Measurements from ENCODE around the gene RAB11FIP4. TPM values are rescaled to one million over a fixed set of nuclear protein-coding genes. Genes with fewer than 3 reads are reported as not detected.

Gene RAB11FIP4
- total and polyA plus RNA-seq, 12 donors = 1.6 to 13.9 (median 8.4) TPM

DNA sequence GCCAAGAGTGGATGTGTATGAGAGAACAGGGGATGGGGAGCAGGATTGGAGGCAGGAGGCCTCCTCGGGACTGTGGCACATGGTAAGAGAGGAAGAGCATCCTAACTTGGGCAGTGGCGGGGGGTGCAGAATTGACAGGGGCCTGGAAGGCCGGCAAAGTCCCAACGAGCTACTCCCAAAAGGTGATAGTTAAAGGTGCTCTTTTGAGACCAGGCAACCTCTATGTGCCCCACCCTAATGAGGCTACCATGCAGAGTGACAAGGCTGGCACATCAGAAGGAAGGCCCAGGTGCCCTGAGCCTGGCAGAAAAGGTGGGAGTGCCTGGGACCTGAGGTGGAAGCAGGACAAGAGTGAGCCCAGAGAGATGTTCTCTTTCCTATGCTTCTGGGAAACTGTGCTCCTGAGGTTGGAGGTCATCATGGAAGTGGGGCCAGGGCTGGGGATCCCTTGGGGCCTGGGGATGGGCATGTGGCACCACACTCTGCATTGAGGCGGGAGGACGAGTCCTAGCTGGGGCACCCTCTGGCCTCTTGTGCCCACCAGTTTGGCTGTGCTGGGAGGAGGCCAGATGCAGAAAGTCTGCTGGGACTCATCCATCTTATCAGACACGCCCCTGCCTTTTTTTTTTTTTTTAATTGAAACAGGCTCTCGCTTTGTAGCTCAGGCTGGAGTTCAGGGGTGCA lies 5.9 kb downstream of the RAB11FIP4 start:
- H3K27me3 ChIP-seq = peaks cover 9 to 44% (median 30%) of the 10 kb centered on the region in 7 donors
- intact Hi-C loops (cut with DNase I) = no loop called here
- TF ChIP-seq, protein P1, sequence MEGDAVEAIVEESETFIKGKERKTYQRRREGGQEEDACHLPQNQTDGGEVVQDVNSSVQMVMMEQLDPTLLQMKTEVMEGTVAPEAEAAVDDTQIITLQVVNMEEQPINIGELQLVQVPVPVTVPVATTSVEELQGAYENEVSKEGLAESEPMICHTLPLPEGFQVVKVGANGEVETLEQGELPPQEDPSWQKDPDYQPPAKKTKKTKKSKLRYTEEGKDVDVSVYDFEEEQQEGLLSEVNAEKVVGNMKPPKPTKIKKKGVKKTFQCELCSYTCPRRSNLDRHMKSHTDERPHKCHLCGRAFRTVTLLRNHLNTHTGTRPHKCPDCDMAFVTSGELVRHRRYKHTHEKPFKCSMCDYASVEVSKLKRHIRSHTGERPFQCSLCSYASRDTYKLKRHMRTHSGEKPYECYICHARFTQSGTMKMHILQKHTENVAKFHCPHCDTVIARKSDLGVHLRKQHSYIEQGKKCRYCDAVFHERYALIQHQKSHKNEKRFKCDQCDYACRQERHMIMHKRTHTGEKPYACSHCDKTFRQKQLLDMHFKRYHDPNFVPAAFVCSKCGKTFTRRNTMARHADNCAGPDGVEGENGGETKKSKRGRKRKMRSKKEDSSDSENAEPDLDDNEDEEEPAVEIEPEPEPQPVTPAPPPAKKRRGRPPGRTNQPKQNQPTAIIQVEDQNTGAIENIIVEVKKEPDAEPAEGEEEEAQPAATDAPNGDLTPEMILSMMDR (IDR thresholded peaks at IDR 0.05) = no peak
- H3K9me3 ChIP-seq = no peaks in the 10 kb centered on the region
- H3K4me3 ChIP-seq = no peak overlapping the region
- ATAC-seq (no peak), DNase-seq (no peak)
- WGBS, 2 donors = 77 to 83% methylated on average over 8 of the region's 8 CpGs
- peaks cover 0 to 2% (median under 1%) of the 10 kb centered on the region in 9 donors for H3K4me1 ChIP-seq
- no peak overlapping the region for H3K27ac ChIP-seq
- H3K36me3 ChIP-seq = no peaks in the 10 kb centered on the region

DNA sequence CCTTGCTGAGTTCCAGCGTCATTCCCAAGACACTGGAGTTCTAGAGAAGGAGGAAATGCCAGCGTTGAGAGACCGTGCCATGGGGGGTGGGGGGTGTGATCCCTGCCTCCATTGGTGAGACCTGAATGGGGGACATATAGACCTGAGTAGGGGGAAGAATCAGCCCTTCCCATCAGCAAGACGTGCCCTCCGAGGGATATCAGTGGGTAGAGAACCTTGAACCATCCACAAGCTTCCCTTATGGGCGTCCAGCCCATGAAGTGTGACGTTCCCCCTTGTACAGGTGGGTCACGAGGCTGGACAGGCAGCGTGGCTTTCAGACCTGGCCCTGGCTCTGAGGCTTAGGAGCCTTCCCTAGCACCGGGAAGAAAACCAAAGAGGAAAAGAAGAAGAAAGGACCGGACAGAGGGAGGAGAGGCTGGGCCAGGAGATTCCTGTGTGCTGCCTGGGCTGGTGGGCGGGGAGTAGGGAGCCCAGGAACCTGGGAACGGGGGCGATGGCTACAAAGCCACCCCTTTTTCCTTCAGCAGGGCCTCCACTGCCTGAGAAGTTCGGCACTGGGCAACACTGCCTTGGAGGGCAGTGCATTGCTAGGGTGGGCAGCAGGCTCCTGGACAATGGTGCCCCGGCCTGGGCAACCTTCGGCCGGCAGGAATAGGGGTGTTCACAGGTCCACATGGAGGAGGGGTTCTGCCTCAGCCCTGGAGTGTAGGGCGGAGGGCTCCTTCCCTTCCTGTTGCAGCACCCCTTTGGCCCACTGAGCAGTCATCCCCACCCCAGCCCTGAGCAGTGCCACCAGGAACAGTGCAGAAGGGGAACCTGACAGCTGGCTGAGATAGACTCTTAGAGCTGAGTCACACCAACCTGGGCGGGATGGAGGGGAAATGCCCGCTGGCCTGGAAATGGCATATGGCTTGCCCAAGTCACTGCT lies 7.2 kb downstream of the RAB11FIP4 start:
- TF ChIP-seq, protein P1 (IDR thresholded peaks at IDR 0.05) = no peak
- WGBS, 2 donors = 78 to 82% methylated on average over 21 of the region's 21 CpGs
- ATAC-seq (no peak), DNase-seq (no peak)
- Histone ChIP-seq H3K27ac (no peak overlapping the region), H3K36me3 (no peaks in the 10 kb centered on the region), H3K9me3 (no peaks in the 10 kb centered on the region), H3K27me3 (peaks cover 0 to 32% (median 18%) of the 10 kb centered on the region in 7 donors), H3K4me3 (no peak overlapping the region), H3K4me1 (no peaks in the 10 kb centered on the region)
- intact Hi-C loops (cut with DNase I) = no loop called here

DNA sequence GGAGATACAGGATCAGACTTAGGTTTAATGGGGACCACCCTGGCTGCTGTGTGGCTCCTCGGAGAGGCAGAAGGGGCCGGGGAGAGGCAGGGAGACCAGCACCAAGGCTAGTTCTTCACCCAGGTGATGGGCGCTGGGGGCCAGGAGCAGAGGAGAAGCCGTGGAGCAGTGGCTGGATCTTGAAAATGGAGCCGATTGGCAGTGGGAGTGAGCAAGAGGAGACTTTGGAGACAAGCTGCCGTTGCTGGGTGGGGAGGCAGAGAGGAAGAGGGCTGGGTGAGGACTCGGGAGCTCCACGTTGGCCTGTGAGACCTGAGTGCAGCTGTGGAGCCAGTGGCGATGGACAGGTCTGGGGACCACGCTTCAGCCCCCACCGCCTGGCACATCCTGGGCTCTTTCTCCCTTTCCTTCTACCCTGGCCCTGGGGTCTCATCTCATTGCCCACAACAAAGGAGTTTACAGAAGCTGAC lies 9.0 kb downstream of the RAB11FIP4 start:
- Histone ChIP-seq H3K36me3 (no peaks in the 10 kb centered on the region), H3K9me3 (no peaks in the 10 kb centered on the region), H3K4me1 (no peaks in the 10 kb centered on the region), H3K4me3 (no peak overlapping the region), H3K27ac (no peak overlapping the region), H3K27me3 (peaks cover 0 to 23% (median 5%) of the 10 kb centered on the region in 7 donors)
- TF ChIP-seq, protein P1 (IDR thresholded peaks at IDR 0.05) = no peak
- DNase-seq (no peak), ATAC-seq (no peak)
- intact Hi-C loops (cut with DNase I) = no loop called here
- 69 to 73% methylated on average over 11 of the region's 11 CpGs for WGBS, 2 donors

DNA sequence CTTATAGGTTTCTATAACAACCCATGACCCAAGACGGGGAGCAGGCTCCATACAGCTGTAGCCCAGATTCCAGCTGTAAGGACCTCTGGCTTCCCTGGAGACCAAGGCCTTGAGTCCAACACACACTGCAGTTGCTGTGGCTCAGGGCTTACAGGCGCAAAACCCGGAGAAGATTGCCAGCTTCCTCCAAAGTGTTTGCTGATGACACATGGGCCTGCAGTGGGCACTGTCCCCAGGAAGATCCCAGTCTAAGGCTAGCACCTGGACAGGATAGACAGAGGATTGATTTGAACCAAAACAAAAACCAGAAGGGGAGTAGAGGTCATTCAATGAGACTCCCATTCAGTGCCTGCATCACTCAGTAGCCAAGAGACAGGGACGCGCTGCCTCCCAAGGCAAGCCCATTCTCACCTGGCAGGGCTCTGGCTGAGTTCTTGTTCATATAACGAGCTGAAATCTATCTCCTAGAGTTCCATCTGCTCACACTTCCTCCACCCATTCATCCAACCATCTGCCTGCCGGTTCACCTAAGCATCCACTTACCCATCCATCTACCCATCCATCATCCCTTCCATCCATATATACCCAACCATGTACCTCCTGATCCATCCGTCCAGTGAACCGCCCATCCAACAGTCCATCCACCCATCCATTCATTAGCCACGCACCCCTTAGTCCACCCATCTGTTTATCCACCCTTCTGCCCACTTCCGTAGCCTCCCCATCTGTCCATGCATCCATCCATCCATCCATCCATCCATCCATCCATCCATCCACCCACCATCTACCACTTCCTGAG lies 10.2 kb downstream of the RAB11FIP4 start:
- intact Hi-C loops (cut with DNase I) = no loop called here
- Histone ChIP-seq H3K36me3 (no peaks in the 10 kb centered on the region), H3K4me3 (no peak overlapping the region), H3K4me1 (no peaks in the 10 kb centered on the region), H3K27me3 (peaks cover 0 to 14% (median 2%) of the 10 kb centered on the region in 7 donors), H3K27ac (no peak overlapping the region), H3K9me3 (no peaks in the 10 kb centered on the region)
- 88 to 90% methylated on average over 11 of the region's 11 CpGs for WGBS, 2 donors
- ATAC-seq (no peak), DNase-seq (no peak)
- TF ChIP-seq, protein P1 (IDR thresholded peaks at IDR 0.05) = no peak

Data from heart right ventricle (tissue), 16 donors.